Large intestine (tissue), 3 donors: Measurements from ENCODE around the gene CAPN8. TPM values are rescaled to one million over a fixed set of nuclear protein-coding genes. Genes with fewer than 3 reads are reported as not detected.

Experiments
- DNase-seq, 2 donors: peaks; one replicate each; pipeline versions ENCODE4 v3.0.0 to v3.0.0-alpha.2; 2013
- H3K27ac ChIP-seq: one replicate; pipeline ENCODE4 v1.5.1; 2013; ENCODE audit warnings: low read length
- H3K27me3 ChIP-seq: 2 replicates; pipeline ENCODE4 v1.6.1; 2013; ENCODE audit warnings: low read length; ENCODE audit not compliant: control insufficient read depth, insufficient read depth
- H3K36me3 ChIP-seq: 2 replicates; pipeline ENCODE4 v1.6.1; 2013; ENCODE audit warnings: low read length; ENCODE audit not compliant: control insufficient read depth, insufficient read depth
- H3K4me1 ChIP-seq: one replicate; pipeline ENCODE4 v1.6.1; 2013; ENCODE audit warnings: low read length; ENCODE audit not compliant: control insufficient read depth, insufficient read depth
- H3K4me3 ChIP-seq: one replicate; pipeline ENCODE4 v1.5.1; 2013; ENCODE audit warnings: low read length
- H3K9me3 ChIP-seq: one replicate; pipeline ENCODE4 v1.6.1; 2013; ENCODE audit warnings: mild to moderate bottlenecking, low read depth, low read length, moderate library complexity; ENCODE audit not compliant: control insufficient read depth
- WGBS: methylation state at CpG from one replicate; pipeline ENCODE4 v1.1.5; 2013; ENCODE audit warnings: low lambda C conversion rate; ENCODE audit not compliant: insufficient coverage; 5-methylcytosine and 5-hydroxymethylcytosine counted together
- polyA plus RNA-seq: library from polyadenylated mRNA; unstranded; fragments of 120-200 nt; gene quantifications from one replicate; pipeline ENCODE4 v1.2.1, GENCODE V29; 2013

CAPN8 gene
- polyA plus RNA-seq, 1 donor = 8.7 TPM

DNA sequence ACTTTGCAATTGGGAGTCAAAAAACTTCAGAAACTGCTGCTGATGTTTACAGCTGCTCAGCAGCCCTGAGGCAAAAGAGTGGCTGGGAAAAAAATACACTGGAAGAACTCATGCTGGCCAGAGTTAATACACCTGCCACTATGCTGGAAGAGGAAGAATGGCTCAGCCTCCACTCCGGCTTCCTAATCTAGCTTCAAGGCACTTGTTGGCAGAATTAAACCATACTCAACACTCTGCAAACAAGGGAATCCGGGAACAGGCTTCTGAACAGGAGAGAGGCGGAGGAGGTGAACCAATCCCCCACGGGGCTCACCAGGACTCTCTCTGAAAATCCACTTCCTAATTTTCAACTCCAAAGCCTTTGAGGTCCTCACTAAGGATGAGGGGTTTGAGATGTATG is 152.2 kb downstream of the CAPN8 start:
- DNase-seq = no peak
- H3K9me3 ChIP-seq = no peaks in the 10 kb centered on the region
- no peak overlapping the region for H3K4me3 ChIP-seq
- no peaks in the 10 kb centered on the region for H3K36me3 ChIP-seq
- whole genome bisulfite sequencing = no CpG with 5 or more reads among the region's 4 CpGs
- H3K4me1 ChIP-seq = no peaks in the 10 kb centered on the region
- peaks cover 8% of the 10 kb centered on the region for H3K27me3 ChIP-seq
- H3K27ac ChIP-seq = no peak overlapping the region

DNA sequence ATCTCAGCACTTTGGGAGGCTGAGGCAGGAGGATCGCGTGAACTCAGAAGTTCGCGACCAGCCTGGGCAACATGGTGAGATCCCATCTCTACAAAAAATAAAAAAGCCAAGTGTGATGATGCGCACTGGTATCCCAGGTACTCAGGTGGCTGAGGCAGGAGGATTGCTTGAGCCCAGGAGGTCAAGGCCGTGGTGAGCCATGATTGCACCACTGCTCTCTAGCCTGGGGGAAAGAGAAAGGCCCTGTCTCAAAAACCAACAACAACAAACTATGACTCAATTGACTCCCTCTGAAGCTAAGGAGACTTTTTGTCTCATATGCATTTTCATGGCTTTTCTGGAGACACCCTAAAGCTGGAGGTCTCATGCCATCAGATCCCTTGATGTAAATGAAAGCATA is 153.4 kb downstream of the CAPN8 start:
- Histone ChIP-seq H3K27me3 (peaks cover 8% of the 10 kb centered on the region), H3K36me3 (no peaks in the 10 kb centered on the region), H3K9me3 (no peaks in the 10 kb centered on the region), H3K27ac (no peak overlapping the region), H3K4me3 (no peak overlapping the region), H3K4me1 (no peaks in the 10 kb centered on the region)
- DNase-seq = no peak
- WGBS = no CpG with 5 or more reads among the region's 6 CpGs

DNA sequence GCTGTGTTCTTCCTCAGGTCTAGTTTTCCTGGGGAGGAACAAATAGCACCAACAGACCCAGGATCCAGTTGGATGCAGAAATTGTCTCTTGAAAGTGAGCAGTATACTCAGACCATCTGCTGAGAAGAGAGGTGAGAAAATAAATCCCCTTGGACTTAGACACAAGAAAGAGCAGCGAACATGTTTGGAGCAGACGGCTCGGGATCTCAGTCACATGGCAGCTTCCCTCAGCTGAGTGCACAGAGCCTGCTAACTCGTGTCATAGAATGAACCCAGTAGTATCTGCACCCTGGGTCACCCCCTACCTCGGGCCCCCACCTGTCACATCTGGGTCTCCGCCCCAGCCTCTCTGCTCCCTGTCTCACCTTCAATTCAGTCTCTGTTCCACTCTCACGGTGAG is 156.7 kb downstream of the CAPN8 start:
- H3K4me1 ChIP-seq = no peaks in the 10 kb centered on the region
- H3K9me3 ChIP-seq = no peaks in the 10 kb centered on the region
- DNase-seq = no peak
- 60% methylated on average over 1 of the region's 7 CpGs for WGBS
- peaks cover 3% of the 10 kb centered on the region for H3K27me3 ChIP-seq
- no peak overlapping the region for H3K4me3 ChIP-seq
- no peaks in the 10 kb centered on the region for H3K36me3 ChIP-seq
- H3K27ac ChIP-seq = no peak overlapping the region

DNA sequence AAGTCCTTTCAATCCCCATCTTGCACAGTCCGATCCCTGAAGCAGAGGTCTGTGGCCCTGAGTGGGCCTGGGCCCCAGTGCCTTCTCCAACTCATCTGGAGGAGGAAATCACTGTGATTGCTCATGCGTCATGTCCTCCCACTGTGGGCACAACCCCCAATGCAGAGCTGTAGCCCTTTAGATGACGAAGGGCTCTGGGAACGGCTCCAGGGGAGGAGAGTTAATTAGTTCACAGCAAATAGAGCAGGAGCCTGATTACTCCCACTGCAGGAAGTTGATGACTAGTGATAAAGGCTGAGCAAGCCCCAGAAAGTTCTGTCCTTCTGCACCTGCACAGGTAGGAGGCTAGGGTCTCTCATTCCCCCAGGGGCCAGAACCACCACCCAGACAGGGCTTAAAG is 160.8 kb downstream of the CAPN8 start:
- no peaks in the 10 kb centered on the region for H3K27me3 ChIP-seq
- H3K4me3 ChIP-seq = no peak overlapping the region
- no peak overlapping the region for H3K27ac ChIP-seq
- no CpG with 5 or more reads among the region's 4 CpGs for WGBS
- no peaks in the 10 kb centered on the region for H3K36me3 ChIP-seq
- no peaks in the 10 kb centered on the region for H3K9me3 ChIP-seq
- no peak for DNase-seq
- no peaks in the 10 kb centered on the region for H3K4me1 ChIP-seq

DNA sequence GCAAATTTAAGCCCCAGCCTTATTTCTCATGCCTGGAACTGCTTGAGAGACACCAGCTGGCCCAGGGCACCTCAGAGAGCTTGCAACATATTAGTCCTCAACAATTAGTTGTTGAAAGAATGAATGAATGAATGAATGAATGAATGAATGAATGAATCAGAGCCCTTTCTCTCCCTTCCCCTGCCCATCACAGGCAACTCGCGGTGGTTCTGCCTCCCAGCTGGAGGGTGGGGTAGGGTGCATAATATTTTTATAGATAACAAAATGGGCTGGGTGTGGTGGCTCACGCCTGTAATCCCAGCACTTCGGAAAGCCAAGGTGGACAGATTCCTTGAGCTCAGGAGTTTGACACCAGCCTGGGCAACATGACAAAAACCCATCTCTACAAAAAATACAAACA is 162.2 kb downstream of the CAPN8 start:
- Histone ChIP-seq H3K9me3 (no peaks in the 10 kb centered on the region), H3K4me1 (no peaks in the 10 kb centered on the region), H3K4me3 (no peak overlapping the region), H3K27me3 (no peaks in the 10 kb centered on the region), H3K27ac (no peak overlapping the region), H3K36me3 (no peaks in the 10 kb centered on the region)
- no CpG with 5 or more reads among the region's 4 CpGs for WGBS
- no peak for DNase-seq

DNA sequence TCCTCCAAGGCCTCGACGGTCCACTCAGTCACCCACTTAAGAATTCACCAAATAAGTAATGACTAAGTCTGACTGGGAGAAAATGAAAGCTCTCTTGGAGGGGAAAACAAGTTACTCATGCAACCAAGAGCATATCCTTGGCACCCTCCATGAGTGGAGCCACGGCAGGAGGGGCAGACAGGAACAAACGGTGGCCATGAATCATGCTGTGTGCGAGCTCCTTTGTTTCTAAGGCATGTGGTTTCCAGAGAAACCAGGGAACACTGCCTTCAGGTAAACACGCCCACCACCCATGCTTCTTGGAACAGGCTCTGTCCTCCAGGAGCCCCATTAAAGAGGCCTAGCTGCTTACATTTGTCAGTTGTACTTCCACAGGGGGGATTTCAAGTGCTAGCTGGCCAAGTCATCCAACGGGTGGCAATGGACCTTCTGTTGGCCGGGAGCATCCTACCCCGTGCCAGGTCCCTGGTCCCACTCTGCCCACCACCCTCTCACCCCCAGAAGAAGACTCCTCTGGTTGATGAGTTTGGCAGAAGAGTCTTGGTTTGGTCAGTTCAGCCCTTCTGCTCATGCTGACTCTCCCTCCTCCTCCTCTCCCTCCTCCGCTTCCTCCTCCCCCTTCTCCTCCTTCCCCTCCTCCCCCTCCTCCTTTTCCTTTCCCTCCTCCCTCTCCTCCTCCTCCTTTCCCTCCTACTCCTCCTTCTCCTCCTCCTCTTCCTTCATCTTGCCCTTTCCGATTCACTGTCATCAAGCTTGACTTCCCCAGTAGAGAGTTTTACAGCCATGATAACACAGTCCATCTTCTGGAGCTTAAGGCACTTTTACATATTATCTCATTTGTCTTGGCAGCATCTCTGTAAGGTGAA is 164.7 kb downstream of the CAPN8 start:
- Histone ChIP-seq H3K36me3 (no peaks in the 10 kb centered on the region), H3K4me3 (no peak overlapping the region), H3K9me3 (no peaks in the 10 kb centered on the region), H3K27ac (no peak overlapping the region), H3K27me3 (no peaks in the 10 kb centered on the region), H3K4me1 (no peaks in the 10 kb centered on the region)
- no peak for DNase-seq
- 71% methylated on average over 1 of the region's 11 CpGs for WGBS

DNA sequence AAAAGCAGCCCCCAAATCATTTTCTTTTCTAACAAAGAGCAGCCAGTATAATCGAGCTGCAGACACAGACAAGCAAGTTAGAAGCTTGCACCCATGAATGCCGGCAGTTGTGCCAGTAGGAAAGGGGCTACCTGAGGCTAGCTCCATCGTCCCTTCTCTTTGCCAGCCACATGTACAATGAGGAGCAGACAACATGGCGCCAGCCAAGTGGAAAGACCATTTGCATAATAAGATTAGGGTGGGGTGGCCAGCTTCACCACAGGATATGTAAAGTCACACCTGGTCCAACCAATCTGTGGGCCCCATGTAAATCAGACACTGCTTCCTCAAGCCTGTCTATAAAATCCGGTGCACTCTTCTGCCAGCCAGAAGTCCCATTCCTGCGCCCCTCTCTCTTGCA is 168.6 kb downstream of the CAPN8 start:
- DNase-seq = no peak
- Histone ChIP-seq H3K27ac (no peak overlapping the region), H3K9me3 (no peaks in the 10 kb centered on the region), H3K27me3 (no peaks in the 10 kb centered on the region), H3K4me3 (no peak overlapping the region), H3K4me1 (no peaks in the 10 kb centered on the region), H3K36me3 (no peaks in the 10 kb centered on the region)
- no CpG with 5 or more reads among the region's 6 CpGs for WGBS

DNA sequence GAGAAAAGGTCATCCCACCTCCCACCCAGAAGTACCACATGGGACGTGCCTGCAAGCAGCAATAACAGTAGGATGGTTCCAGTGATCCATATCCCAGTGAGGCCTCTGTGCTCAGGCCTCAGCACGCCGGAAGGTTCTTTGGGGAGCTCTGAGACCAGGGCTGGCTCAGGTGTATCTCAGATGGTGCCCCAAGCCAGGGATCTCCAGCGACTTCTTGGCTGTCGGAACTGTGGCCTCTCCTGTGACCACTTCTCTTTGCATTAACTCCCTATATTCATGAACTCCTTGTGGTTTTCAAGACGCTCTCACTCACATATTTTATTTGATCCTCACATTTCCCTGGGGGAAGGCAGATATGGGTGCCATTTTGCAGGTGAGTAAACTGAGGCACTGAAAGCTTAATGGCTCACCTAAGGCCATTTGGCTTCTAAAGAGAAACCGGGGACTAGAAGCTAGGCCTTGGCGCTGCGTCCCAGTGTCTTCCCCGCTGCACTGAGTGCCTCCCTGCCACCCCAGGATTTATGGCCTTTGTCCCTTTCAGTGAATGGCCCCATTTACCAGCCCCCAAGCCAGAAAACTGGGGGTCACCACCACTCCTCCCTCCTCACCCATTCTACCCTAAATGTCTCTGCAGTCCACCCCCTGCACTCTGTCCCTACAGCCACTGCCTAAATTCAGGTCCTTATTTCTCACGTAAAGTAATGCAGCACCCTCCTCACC is 170.4 kb downstream of the CAPN8 start:
- WGBS = 80% methylated on average over 1 of the region's 11 CpGs
- H3K27ac ChIP-seq = no peak overlapping the region
- no peaks in the 10 kb centered on the region for H3K36me3 ChIP-seq
- H3K9me3 ChIP-seq = no peaks in the 10 kb centered on the region
- H3K4me3 ChIP-seq = no peak overlapping the region
- H3K4me1 ChIP-seq = no peaks in the 10 kb centered on the region
- H3K27me3 ChIP-seq = no peaks in the 10 kb centered on the region
- DNase-seq = no peak

DNA sequence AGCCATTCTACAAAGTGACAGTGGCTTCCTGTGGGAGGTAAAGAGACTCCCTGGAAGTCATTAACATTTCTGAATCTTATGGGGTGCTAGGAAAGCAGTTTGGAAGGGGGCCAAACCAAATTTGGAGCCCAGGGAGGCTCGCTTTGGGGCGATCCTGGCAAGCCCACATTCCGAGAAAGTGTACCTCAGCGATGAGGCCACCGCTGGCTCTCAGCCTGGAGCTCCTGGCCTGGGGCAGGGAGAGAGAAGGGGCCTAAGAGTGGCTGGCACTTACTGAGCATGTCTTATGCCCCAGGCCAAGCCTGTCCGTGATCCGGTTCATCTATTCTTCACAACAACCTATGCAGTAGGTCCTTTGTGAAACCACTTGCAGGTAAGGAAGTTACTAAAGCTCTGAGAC is 173.5 kb downstream of the CAPN8 start:
- no CpG with 5 or more reads among the region's 7 CpGs for WGBS

More for the DNA sequence above, 173.5 kb downstream of the CAPN8 start:
- no peaks in the 10 kb centered on the region for H3K36me3 ChIP-seq
- no peak for DNase-seq
- no peak overlapping the region for H3K4me3 ChIP-seq
- H3K27ac ChIP-seq = no peak overlapping the region
- no peaks in the 10 kb centered on the region for H3K4me1 ChIP-seq
- H3K27me3 ChIP-seq = peaks cover 5% of the 10 kb centered on the region
- no peaks in the 10 kb centered on the region for H3K9me3 ChIP-seq
